ENCODE results near the gene NLE1. TPM values are rescaled to one million over a fixed set of nuclear protein-coding genes. Genes with fewer than 3 reads are reported as not detected.
"Not testable (repeated sequence)": the region's sequence is repeated elsewhere in the genome, so short reads cannot be mapped to it uniquely, and the experiment has no call there.

Gene NLE1
- total RNA-seq, 1 experiment from 2014 or later, result 39.3 TPM

GRCh38 chr17:35135322-35135721 is 6.8 kb downstream of the NLE1 start:
- no peak for DNase-seq (ENCODE audit: low read depth)
- in situ Hi-C loops (cut with HindIII; ENCODE audit: low pct_unique_long_range_greater_than_20kb, low sequenced_read_pairs), result no loop called here

GRCh38 chr17:35132816-35133550 is 9.1 kb downstream of the NLE1 start:
- in situ Hi-C loops (cut with HindIII; ENCODE audit: low pct_unique_long_range_greater_than_20kb, low sequenced_read_pairs), result no loop called here
- DNase-seq (ENCODE audit: low read depth), result no peak

- in situ Hi-C loops (cut with HindIII; ENCODE audit: low pct_unique_long_range_greater_than_20kb, low sequenced_read_pairs), result no loop called here
- DNase-seq (ENCODE audit: low read depth), result no peak
Measured at GRCh38 chr17:35132099-35132498, 10.0 kb downstream of the NLE1 start.

GRCh38 chr17:35130392-35130791 is 11.7 kb downstream of the NLE1 start:
- in situ Hi-C loops (cut with HindIII; ENCODE audit: low pct_unique_long_range_greater_than_20kb, low sequenced_read_pairs), result no loop called here

GRCh38 chr17:35129973-35130351 is 12.1 kb downstream of the NLE1 start:
- in situ Hi-C loops (cut with HindIII; ENCODE audit: low pct_unique_long_range_greater_than_20kb, low sequenced_read_pairs), result no loop called here
- DNase-seq (ENCODE audit: low read depth), result no peak

More at GRCh38 chr17:35130392-35130791, 11.7 kb downstream of the NLE1 start:
- no peak for DNase-seq (ENCODE audit: low read depth)

GRCh38 chr17:35129154-35129972 is 12.7 kb downstream of the NLE1 start:
- in situ Hi-C loops (cut with HindIII; ENCODE audit: low pct_unique_long_range_greater_than_20kb, low sequenced_read_pairs), result no loop called here
- DNase-seq (ENCODE audit: low read depth), result no peak

GRCh38 chr17:35127751-35128514 is 14.2 kb downstream of the NLE1 start:
- no peak for DNase-seq (ENCODE audit: low read depth)
- in situ Hi-C loops (cut with HindIII; ENCODE audit: low pct_unique_long_range_greater_than_20kb, low sequenced_read_pairs), result no loop called here

- no peak for DNase-seq (ENCODE audit: low read depth)
Measured at GRCh38 chr17:35121315-35121714, 20.8 kb downstream of the NLE1 start, which contains the start of gene FNDC8. TSS of gene FNDC8 (plus strand) at chr17:35121615. CDS start at chr17:35121694, 79 bp downstream.

GRCh38 chr17:35119370-35120165 is 22.5 kb downstream of the NLE1 start, which contains the start of gene RAD51D:
TSS of gene RAD51D (minus strand) at chr17:35119860. CDS start at chr17:35119613, 247 bp downstream.
- in situ Hi-C loops (cut with HindIII; ENCODE audit: low pct_unique_long_range_greater_than_20kb, low sequenced_read_pairs), result no loop called here
- DNase-seq (ENCODE audit: low read depth), result peak; percentile 92

More at GRCh38 chr17:35121315-35121714, 20.8 kb downstream of the NLE1 start, which contains the start of gene FNDC8:
- in situ Hi-C loops (cut with HindIII; ENCODE audit: low pct_unique_long_range_greater_than_20kb, low sequenced_read_pairs), result no loop called here

- in situ Hi-C loops (cut with HindIII; ENCODE audit: low pct_unique_long_range_greater_than_20kb, low sequenced_read_pairs), result no loop called here
- DNase-seq (ENCODE audit: low read depth), result peak; percentile 46
Measured at GRCh38 chr17:35117984-35118383, 24.1 kb downstream of the NLE1 start.

- DNase-seq (ENCODE audit: low read depth), result no peak
- in situ Hi-C loops (cut with HindIII; ENCODE audit: low pct_unique_long_range_greater_than_20kb, low sequenced_read_pairs), result no loop called here
Measured at GRCh38 chr17:35116845-35117244, 25.3 kb downstream of the NLE1 start.

- in situ Hi-C loops (cut with HindIII; ENCODE audit: low pct_unique_long_range_greater_than_20kb, low sequenced_read_pairs); DNase-seq (ENCODE audit: low read depth): not testable (repeated sequence)
Measured at GRCh38 chr17:35110791-35111190, 31.3 kb downstream of the NLE1 start.

- DNase-seq (ENCODE audit: low read depth), result no peak
- in situ Hi-C loops (cut with HindIII; ENCODE audit: low pct_unique_long_range_greater_than_20kb, low sequenced_read_pairs), result no loop called here
Measured at GRCh38 chr17:35104844-35105450, 37.2 kb downstream of the NLE1 start.

GRCh38 chr17:35103271-35103670 is 38.8 kb downstream of the NLE1 start:
- in situ Hi-C loops (cut with HindIII; ENCODE audit: low pct_unique_long_range_greater_than_20kb, low sequenced_read_pairs), result no loop called here
- DNase-seq (ENCODE audit: low read depth), result no peak

GRCh38 chr17:35101725-35102124 is 40.4 kb downstream of the NLE1 start:
- no peak for DNase-seq (ENCODE audit: low read depth)
- in situ Hi-C loops (cut with HindIII; ENCODE audit: low pct_unique_long_range_greater_than_20kb, low sequenced_read_pairs), result no loop called here

GRCh38 chr17:35101036-35101435 is 41.1 kb downstream of the NLE1 start:
- DNase-seq (ENCODE audit: low read depth), result no peak

GRCh38 chr17:35099908-35100307 is 42.2 kb downstream of the NLE1 start:
- in situ Hi-C loops (cut with HindIII; ENCODE audit: low pct_unique_long_range_greater_than_20kb, low sequenced_read_pairs), result no loop called here
- peak; percentile 40 for DNase-seq (ENCODE audit: low read depth)

More at GRCh38 chr17:35101036-35101435, 41.1 kb downstream of the NLE1 start:
- in situ Hi-C loops (cut with HindIII; ENCODE audit: low pct_unique_long_range_greater_than_20kb, low sequenced_read_pairs), result no loop called here

Data from Caki2 (cell line).